Left ventricle myocardium inferior (tissue), 1 donor: ENCODE measurements around the gene CHST8. TPM values are rescaled to one million over a fixed set of nuclear protein-coding genes. Genes with fewer than 3 reads are reported as not detected.
A peak's percentile ranks its signal among the peaks of the same experiment; 100 is the strongest.

Experiments
- DNase-seq: peaks from one replicate; pipeline ENCODE4 v3.0.0-alpha.2; 2020
- H3K27ac ChIP-seq: fragments of 200-600 bp; replicated peaks from 2 replicates; pipeline ENCODE4 v1.8.0; 2021
- H3K27me3 ChIP-seq: fragments of 200-600 bp; 2 replicates; pipeline ENCODE4 v1.8.0; 2021; ENCODE audit warnings: low read depth
- H3K36me3 ChIP-seq: fragments of 200-600 bp; 2 replicates; pipeline ENCODE4 v1.8.0; 2021
- H3K4me1 ChIP-seq: fragments of 200-600 bp; 2 replicates; pipeline ENCODE4 v1.8.0; 2021
- H3K4me3 ChIP-seq: fragments of 200-600 bp; 2 replicates; pipeline ENCODE4 v1.8.0; 2021; ENCODE audit warnings: mild to moderate bottlenecking, moderate library complexity
- H3K9me3 ChIP-seq: fragments of 200-600 bp; replicated peaks from 2 replicates; pipeline ENCODE4 v1.8.0; 2021
- intact Hi-C: fragments of 100-400 bp; cut with micrococcal nuclease; formaldehyde crosslinking; loops from one replicate; pipeline ENCODE4 v1.11.0; 2022
- total RNA-seq: library from RNA; stranded (reverse); fragmentation: NEBNext Ultra II Directional; extraction: Animal tissue kit (Norgen Biotek cat#: 25700); gene quantifications from one replicate; pipeline ENCODE4 v1.2.1, GENCODE V29; 2021
- TF ChIP-seq, protein P1 (sequence below): fragments of 200-600 bp; IDR thresholded peaks from 2 replicates; pipeline ENCODE4 v1.8.0; 2021; ENCODE audit warnings: antibody characterized with exemption, mild to moderate bottlenecking, borderline replicate concordance
- donor health status: DM: no; HTN: yes; CAD: no; lungs with severe emphysema.

Gene CHST8
- total RNA-seq, 1 donor from 2014 or later, result 0.14 TPM

DNA sequence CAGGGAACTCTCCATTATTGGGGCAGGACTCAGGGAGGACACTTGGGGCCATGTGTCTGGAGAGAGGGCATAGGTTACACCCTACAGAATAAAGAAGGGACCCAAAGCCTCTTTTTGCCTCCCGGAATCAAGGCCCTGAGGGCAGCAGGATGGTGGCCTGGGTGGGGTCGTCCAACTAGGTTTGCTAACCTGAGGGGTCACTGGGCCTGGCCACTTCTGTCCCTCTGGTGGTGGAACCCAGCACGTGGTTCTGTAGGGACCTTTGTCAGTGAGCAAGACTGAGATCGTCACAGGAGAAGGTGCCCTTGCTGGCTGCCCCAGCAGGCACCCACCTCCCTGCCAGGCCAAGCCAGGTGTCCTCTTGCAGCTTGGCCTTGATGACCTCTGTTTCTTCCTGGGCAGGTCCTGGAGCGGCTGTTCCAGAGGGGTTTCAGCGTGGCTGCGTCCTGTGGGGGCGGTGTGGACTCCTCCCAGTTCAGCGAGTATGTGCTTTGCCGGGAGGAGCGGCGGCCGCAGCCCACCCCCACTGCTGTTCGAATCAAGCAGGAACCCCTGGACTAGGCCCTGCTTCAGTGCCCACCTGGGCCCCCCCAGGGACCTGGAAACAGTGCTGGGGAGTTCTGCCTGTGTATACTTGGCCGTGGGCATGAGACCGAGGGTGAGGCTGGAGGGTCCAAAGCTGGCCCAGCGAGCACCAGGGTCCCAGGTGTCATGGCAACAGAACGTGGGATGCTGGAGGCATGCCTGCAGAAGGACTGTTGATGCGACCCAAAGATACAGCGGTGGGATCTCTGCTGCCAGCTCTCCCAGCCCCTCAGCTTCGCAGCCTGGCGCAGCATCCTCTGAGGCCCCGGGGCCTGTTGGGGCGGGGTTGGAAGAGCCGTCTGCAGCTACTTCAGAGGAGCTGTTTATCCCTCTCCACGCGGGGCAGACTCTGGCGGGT, 190.9 kb downstream of the CHST8 start:
- DNase-seq, result no peak
- TF ChIP-seq, protein P1, sequence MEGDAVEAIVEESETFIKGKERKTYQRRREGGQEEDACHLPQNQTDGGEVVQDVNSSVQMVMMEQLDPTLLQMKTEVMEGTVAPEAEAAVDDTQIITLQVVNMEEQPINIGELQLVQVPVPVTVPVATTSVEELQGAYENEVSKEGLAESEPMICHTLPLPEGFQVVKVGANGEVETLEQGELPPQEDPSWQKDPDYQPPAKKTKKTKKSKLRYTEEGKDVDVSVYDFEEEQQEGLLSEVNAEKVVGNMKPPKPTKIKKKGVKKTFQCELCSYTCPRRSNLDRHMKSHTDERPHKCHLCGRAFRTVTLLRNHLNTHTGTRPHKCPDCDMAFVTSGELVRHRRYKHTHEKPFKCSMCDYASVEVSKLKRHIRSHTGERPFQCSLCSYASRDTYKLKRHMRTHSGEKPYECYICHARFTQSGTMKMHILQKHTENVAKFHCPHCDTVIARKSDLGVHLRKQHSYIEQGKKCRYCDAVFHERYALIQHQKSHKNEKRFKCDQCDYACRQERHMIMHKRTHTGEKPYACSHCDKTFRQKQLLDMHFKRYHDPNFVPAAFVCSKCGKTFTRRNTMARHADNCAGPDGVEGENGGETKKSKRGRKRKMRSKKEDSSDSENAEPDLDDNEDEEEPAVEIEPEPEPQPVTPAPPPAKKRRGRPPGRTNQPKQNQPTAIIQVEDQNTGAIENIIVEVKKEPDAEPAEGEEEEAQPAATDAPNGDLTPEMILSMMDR, result no peak
- Histone ChIP-seq H3K27me3 (no peaks in the 10 kb centered on the region), H3K9me3 (no peaks in the 10 kb centered on the region), H3K4me3 (no peak overlapping the region), H3K27ac (no peak overlapping the region), H3K36me3 (peaks cover 36% of the 10 kb centered on the region), H3K4me1 (peaks cover 32% of the 10 kb centered on the region)
- intact Hi-C loops, result no loop called here

DNA sequence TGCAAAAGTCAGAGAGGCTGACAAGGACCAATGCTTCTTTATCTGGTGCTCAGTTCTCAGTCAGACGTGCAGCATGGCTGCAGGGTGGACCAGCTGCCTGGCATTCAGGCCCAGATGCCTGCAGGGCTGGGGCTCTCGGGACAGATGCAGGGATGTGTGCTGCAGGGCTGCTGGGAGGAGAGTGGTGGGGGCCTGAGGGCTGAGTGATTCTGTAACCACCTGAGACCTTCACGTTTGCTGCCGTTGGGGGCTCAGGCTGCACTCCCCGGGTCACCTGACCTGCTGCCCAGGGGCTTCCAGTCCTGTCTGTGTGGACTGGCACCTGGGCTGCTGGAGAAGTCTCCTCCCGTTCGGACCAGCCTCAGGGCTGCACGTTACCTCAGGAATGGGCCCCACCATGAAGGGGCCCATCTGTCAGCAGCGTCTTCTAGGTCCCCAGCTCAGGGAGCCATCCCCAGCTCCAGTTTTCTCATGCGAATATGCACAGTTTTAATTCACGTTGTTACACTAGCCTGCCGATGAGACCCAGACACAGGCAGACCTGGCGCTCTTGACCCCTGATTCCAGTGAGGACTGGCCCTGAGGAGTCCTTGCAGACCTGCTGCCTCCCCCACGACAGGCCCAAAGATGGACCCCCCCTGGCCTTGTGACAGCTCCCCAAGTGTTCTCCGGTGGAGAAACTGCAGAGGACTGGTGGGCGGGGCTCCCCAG, 191.8 kb downstream of the CHST8 start:
- intact Hi-C loops, result no loop called here
- peaks cover 31% of the 10 kb centered on the region for H3K36me3 ChIP-seq
- no peaks in the 10 kb centered on the region for H3K9me3 ChIP-seq
- H3K27me3 ChIP-seq, result no peaks in the 10 kb centered on the region
- TF ChIP-seq, protein P1, result no peak
- no peak overlapping the region for H3K27ac ChIP-seq
- no peak for DNase-seq
- no peak overlapping the region for H3K4me3 ChIP-seq
- peaks cover 32% of the 10 kb centered on the region for H3K4me1 ChIP-seq

DNA sequence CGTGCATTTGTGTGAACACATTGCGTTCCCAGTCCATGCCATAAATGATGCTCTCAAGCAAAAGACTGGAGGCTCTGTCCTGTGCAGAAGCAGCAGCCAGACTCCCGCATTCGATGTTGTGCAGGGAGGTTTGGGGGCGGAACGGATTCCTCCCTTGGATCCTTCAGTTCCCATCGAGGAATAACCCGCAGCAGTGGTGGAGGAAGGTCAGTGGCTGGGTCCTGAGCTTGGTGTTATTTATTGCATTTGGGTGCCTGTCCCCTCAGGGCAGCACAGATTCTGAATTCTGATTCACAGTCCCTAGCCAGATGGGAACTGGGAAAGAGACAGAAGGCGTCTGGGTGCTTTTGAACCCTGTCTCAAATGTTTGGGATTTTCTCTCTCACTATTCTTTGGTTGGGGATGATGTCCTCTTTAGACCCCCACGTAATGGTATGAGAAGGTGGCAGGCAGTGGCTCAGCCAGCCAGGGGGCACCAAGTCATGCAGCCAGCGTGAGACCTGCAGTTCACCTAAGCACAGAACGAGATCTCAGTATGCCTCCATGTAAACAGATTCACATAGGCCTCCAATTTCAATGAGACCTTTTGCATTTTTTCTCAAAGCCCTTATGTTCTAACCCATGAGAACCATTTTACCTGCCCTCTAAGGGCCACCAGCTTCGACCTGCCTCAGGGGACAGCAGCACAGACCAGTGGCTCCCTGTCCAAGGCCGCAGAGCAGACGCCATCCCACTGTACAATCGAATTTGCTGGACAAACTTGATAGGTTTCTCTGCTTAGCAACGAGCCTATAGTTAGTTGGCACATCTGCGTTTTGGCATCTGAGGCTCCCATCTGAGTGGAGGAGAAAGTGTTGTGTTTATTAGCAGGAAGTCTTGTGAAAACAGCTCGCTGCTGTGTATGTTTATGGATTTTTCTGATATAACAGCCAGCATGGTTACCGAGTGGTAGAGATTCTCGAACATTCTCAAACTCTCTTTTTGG, 192.7 kb downstream of the CHST8 start:
- H3K27ac ChIP-seq, result no peak overlapping the region
- H3K36me3 ChIP-seq, result peaks cover 31% of the 10 kb centered on the region
- H3K4me1 ChIP-seq, result peaks cover 37% of the 10 kb centered on the region
- no peak for DNase-seq
- H3K9me3 ChIP-seq, result no peaks in the 10 kb centered on the region
- TF ChIP-seq, protein P1, result no peak
- H3K27me3 ChIP-seq, result peaks cover under 1% of the 10 kb centered on the region
- H3K4me3 ChIP-seq, result no peak overlapping the region
- intact Hi-C loops, result no loop called here

DNA sequence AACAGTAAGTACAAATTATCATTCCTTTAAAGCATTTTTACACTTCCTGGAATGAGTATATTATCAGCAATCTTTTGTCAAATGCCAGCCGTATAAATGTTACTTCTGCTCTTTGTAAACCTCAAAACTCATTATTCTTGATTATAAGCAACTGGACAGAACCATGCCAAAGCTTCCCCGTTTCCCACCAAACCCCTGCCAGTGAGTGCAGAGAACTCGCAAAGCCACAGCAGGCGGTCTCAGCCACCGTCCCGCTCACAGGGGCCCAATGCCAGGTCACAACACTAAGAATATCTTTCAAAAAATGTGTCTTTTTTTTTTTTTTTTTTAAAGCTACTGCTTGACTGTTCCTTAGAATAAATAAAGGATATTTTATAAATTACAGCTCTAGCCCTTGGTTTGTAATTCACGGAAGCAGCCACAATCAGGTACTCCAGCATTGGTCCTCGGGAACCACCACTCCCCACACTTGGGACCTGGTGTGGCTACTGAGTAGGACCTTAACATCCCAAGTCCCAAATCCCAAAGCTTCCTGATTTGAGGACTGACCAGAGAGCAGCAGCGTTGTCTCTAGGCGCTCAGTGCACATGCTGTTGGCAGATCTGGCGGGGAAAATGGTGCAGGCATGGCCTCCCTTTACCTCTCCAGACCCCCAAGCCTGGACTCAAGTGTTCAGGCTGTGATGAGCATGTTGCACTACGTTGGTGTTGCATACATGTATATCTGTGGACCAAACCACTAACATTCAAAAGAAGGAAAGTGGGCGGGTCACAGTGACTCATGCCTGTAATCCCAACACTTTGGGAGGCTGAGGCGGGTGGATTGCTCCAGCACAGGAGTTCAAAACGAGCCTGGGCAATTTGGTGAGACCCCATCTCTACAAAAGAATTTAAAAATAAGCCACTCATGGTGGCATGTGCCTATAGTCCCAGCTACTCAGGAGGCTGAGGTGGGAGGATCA, 193.9 kb downstream of the CHST8 start:
- TF ChIP-seq, protein P1, result no peak
- DNase-seq, result no peak
- Histone ChIP-seq H3K36me3 (peaks cover 31% of the 10 kb centered on the region), H3K27ac (peak overlapping the region; percentile 66), H3K27me3 (peaks cover 11% of the 10 kb centered on the region), H3K4me1 (peaks cover 40% of the 10 kb centered on the region), H3K9me3 (no peaks in the 10 kb centered on the region), H3K4me3 (no peak overlapping the region)
- intact Hi-C loops, result no loop called here
